CD8-positive, alpha-beta memory T cell (primary cell): ENCODE data around the gene CCDC85C. TPM values are rescaled to one million over a fixed set of nuclear protein-coding genes. Genes with fewer than 3 reads are reported as not detected.
A peak's percentile ranks its signal among the peaks of the same experiment; 100 is the strongest.

Source experiments
- CTCF ChIA-PET: fragments of 350-600 bp; sonication (Branson Sonifier 250); formaldehyde crosslinking; loops from one replicate; lab custom pipeline; 2021; ENCODE audit warnings: antibody characterized with exemption; lab: Charles Lee
- POLR2A ChIA-PET: fragments of 350-600 bp; sonication (Branson Sonifier 250); formaldehyde crosslinking; loops from one replicate; lab custom pipeline; 2021; ENCODE audit warnings: antibody characterized with exemption; lab: Charles Lee
- DNase-seq, 5 donors: peaks; one replicate each; pipeline versions ENCODE4 v3.0.0 to v3.0.0-alpha.2; 2020 to 2022; ENCODE audit warnings: mixed read lengths in 1 of 5
- H3K27ac ChIP-seq: one replicate; pipeline ENCODE4 v1.7.0; 2013; ENCODE audit warnings: low read depth, mild to moderate bottlenecking, low read length, moderate library complexity
- H3K27me3 ChIP-seq: 2 replicates; pipeline ENCODE4 v1.7.0; 2013; ENCODE audit warnings: low read length, mild to moderate bottlenecking; ENCODE audit not compliant: insufficient read depth, poor library complexity, severe bottlenecking
- H3K36me3 ChIP-seq: 2 replicates; pipeline ENCODE4 v1.7.0; 2013; ENCODE audit warnings: mild to moderate bottlenecking, low read length, moderate library complexity; ENCODE audit not compliant: insufficient read depth
- H3K4me1 ChIP-seq: 2 replicates; pipeline ENCODE4 v1.7.0; 2013; ENCODE audit warnings: mild to moderate bottlenecking, low read length, moderate library complexity; ENCODE audit not compliant: insufficient read depth
- H3K4me3 ChIP-seq: 2 replicates; pipeline ENCODE4 v1.7.0; 2013; ENCODE audit warnings: mild to moderate bottlenecking, low read length
- H3K9me3 ChIP-seq: 2 replicates; pipeline ENCODE4 v1.7.0; 2013; ENCODE audit warnings: mild to moderate bottlenecking, low read length
- H3K27ac Mint-ChIP-seq, 8 donors: one replicate each; pipeline ENCODE4 v1.8.0; 2020 to 2021; ENCODE audit warnings: mixed read lengths in 8 of 8, mild to moderate bottlenecking in 6 of 8, inconsistent platforms in 3 of 8, moderate library complexity in 3 of 8
- H3K27me3 Mint-ChIP-seq, 2 donors: one replicate each; pipeline ENCODE4 v1.8.0; 2020 to 2021; ENCODE audit warnings: mixed read lengths in 2 of 2, mild to moderate bottlenecking in 1 of 2, moderate library complexity in 1 of 2
- H3K36me3 Mint-ChIP-seq, 3 donors: one replicate each; pipeline ENCODE4 v1.8.0; 2020 to 2021; ENCODE audit warnings: mixed read lengths in 3 of 3, inconsistent platforms in 1 of 3, mild to moderate bottlenecking in 1 of 3
- H3K4me1 Mint-ChIP-seq, 3 donors: one replicate each; pipeline ENCODE4 v1.8.0; 2020 to 2021; ENCODE audit warnings: mixed read lengths in 3 of 3, inconsistent platforms in 1 of 3, mild to moderate bottlenecking in 1 of 3
- H3K4me3 Mint-ChIP-seq, 7 donors: one replicate each; pipeline ENCODE4 v1.8.0; 2020 to 2021; ENCODE audit warnings: mixed read lengths in 7 of 7, mild to moderate bottlenecking in 6 of 7, moderate library complexity in 4 of 7, inconsistent platforms in 2 of 7
- H3K9me3 Mint-ChIP-seq, 5 donors: one replicate each; pipeline ENCODE4 v1.8.0; 2020 to 2022; ENCODE audit warnings: mixed read lengths in 5 of 5, mild to moderate bottlenecking in 3 of 5, moderate library complexity in 2 of 5, inconsistent platforms in 1 of 5
- polyA plus RNA-seq: library from polyadenylated mRNA; unstranded; fragments of 300-500 nt; fragmentation: Illumina TruSeq; gene quantifications from one replicate; pipeline ENCODE4 v1.2.3, GENCODE V29; 2021
- total RNA-seq, 2 experiments: library from RNA; stranded (reverse); gene quantifications; one replicate each; pipeline ENCODE4 v1.2.3, GENCODE V29; 2021

CCDC85C gene
- total and polyA plus RNA-seq, 3 experiments from 2014 or later: 1.2 to 5.3 (median 4.2) TPM

GRCh38 chr14:99609245-99610170 is 5.5 kb upstream of the CCDC85C start:
- no peak overlapping the region for H3K27ac ChIP-seq
- no peaks in the 10 kb centered on the region for H3K27me3 ChIP-seq
- Mint-ChIP-seq H3K27me3 (no peaks in the 10 kb centered on the region), H3K9me3 (no peaks in the 10 kb centered on the region), H3K36me3 (peaks cover 0 to 2% (median 1%) of the 10 kb centered on the region in 3 donors), H3K27ac (peak overlapping the region in 3 of 8 donors; percentile 12 to 52 (median 17)), H3K4me1 (peaks cover 8 to 16% (median 11%) of the 10 kb centered on the region in 3 donors), H3K4me3 (peak overlapping the region in 1 of 7 donors; percentile 30)
- H3K4me3 ChIP-seq: no peak overlapping the region
- H3K36me3 ChIP-seq: no peaks in the 10 kb centered on the region
- H3K4me1 ChIP-seq: peaks cover 12% of the 10 kb centered on the region
- DNase-seq: no peak
- H3K9me3 ChIP-seq: no peaks in the 10 kb centered on the region
- POLR2A ChIA-PET: interaction anchor here (0.6 kb wide), 1 partner anchor 937 kb away, joined by 5 read pairs; no protein-coding TSS in a partner anchor
- CTCF ChIA-PET: interaction anchor here (1.3 kb wide), 2 partner anchors 9 to 19 kb away, joined by 3 to 4 read pairs; no protein-coding TSS in a partner anchor

GRCh38 chr14:99608591-99608990 is 4.6 kb upstream of the CCDC85C start:
- H3K27me3 Mint-ChIP-seq: no peaks in the 10 kb centered on the region

DNA sequence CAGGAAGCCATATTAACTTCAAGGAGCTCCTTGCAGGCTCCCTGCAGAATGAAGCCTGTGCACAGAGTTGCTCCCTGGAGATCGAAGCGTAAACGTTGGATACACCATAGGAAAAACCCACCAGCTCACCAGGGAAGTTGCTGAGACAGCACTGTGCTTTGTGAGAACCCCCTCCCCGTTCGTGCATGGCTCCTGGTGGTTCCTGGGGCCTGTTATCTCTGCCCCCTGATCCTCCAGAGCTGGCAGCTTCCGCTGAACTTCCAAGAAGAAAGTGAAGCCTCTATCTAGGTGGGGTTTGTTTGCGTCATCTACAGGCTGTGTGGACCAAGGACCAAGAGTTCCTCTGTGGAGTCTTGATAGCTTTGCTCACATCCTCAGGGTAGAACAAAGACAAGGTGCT is 2.4 kb upstream of the CCDC85C start:
- CTCF ChIA-PET: interaction anchor here (1.1 kb wide), 1 partner anchor 12 kb away, joined by 3 read pairs; no protein-coding TSS in a partner anchor
- Histone ChIP-seq H3K36me3 (no peaks in the 10 kb centered on the region), H3K27me3 (no peaks in the 10 kb centered on the region), H3K9me3 (no peaks in the 10 kb centered on the region), H3K4me1 (peaks cover 28% of the 10 kb centered on the region), H3K4me3 (no peak overlapping the region), H3K27ac (no peak overlapping the region)
- Mint-ChIP-seq H3K4me3 (peak overlapping the region in 4 of 7 donors; percentile 3 to 47 (median 28)), H3K4me1 (peaks cover 23 to 29% (median 27%) of the 10 kb centered on the region in 3 donors), H3K36me3 (peaks cover 0 to 2% (median 2%) of the 10 kb centered on the region in 3 donors), H3K27me3 (no peaks in the 10 kb centered on the region), H3K27ac (peak overlapping the region in 3 of 8 donors; percentile 38 to 71 (median 61)), H3K9me3 (no peaks in the 10 kb centered on the region)
- DNase-seq: no peak
- POLR2A ChIA-PET: interaction anchor here (1.5 kb wide), 1 partner anchor 95 kb away, joined by 3 read pairs; no protein-coding TSS in a partner anchor

More at GRCh38 chr14:99608591-99608990, 4.6 kb upstream of the CCDC85C start:
- H3K4me1 Mint-ChIP-seq: peaks cover 8 to 16% (median 11%) of the 10 kb centered on the region in 3 donors
- Histone ChIP-seq H3K27ac (no peak overlapping the region), H3K36me3 (no peaks in the 10 kb centered on the region), H3K27me3 (no peaks in the 10 kb centered on the region), H3K4me1 (peaks cover 12% of the 10 kb centered on the region), H3K4me3 (no peak overlapping the region), H3K9me3 (no peaks in the 10 kb centered on the region)
- CTCF ChIA-PET: interaction anchor here (1.3 to 1.4 kb wide), 3 partner anchors 8 to 20 kb away, joined by 3 to 4 read pairs (median 3); no protein-coding TSS in a partner anchor
- H3K9me3 Mint-ChIP-seq: no peaks in the 10 kb centered on the region
- POLR2A ChIA-PET: interaction anchor here (0.6 kb wide), 1 partner anchor 938 kb away, joined by 5 read pairs; no protein-coding TSS in a partner anchor
- DNase-seq: no peak
- peak overlapping the region in 1 of 7 donors; percentile 30 for H3K4me3 Mint-ChIP-seq
- H3K36me3 Mint-ChIP-seq: peaks cover 0 to 2% (median 2%) of the 10 kb centered on the region in 3 donors
- H3K27ac Mint-ChIP-seq: peak overlapping the region in 1 of 8 donors; percentile 17

DNA sequence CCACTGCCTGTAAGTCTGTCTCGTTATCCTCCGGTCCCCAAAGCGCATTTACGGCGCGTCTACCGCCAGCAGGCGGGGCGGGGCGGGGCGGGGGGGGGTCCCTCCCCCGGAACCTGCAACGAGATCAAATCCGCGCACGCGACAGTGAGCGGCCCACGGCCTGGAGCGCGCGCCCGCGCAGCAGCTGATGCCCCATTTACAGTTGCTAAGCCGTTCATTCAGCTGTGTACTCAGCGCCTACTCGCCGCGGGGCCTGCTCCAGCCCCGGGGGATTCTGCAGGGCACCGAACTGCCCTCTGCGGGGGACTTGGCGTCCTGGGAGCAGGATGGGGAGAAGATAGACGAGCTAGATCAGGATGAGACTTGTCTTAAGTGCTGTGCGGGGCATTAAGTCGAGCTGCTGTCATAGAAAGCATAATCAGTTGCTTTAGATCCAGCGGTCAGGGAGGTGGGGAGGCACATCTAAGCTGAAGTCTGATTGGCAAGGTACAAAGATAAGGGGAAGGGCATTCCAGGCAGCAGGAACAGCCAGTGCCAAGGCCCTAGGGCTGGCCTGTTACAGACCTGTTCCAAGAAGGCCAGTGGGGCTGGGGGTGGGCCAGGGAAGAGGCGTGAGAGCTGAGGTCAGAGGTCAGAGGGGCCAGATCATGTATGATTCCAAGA is 1.4 kb upstream of the CCDC85C start:
- Histone ChIP-seq H3K27me3 (no peaks in the 10 kb centered on the region), H3K9me3 (no peaks in the 10 kb centered on the region), H3K4me1 (peaks cover 31% of the 10 kb centered on the region), H3K27ac (peak overlapping the region; percentile 74), H3K36me3 (no peaks in the 10 kb centered on the region), H3K4me3 (peak overlapping the region; percentile 66)
- Mint-ChIP-seq H3K4me1 (peaks cover 30 to 36% (median 33%) of the 10 kb centered on the region in 3 donors), H3K27ac (peak overlapping the region; percentile 56 to 99 (median 95)), H3K27me3 (no peaks in the 10 kb centered on the region), H3K36me3 (peaks cover 0 to 2% (median 2%) of the 10 kb centered on the region in 3 donors), H3K9me3 (no peaks in the 10 kb centered on the region), H3K4me3 (peak overlapping the region; percentile 75 to 96 (median 91))
- ChIA-PET POLR2A (interaction anchor here (0.5 to 3.1 kb wide), 7 partner anchors 11 to 401 kb away, joined by 3 to 25 read pairs (median 3); partner anchors contain the start of gene CYP46A1), CTCF (interaction anchor here (0.7 to 1.3 kb wide), 5 partner anchors 11 to 77 kb away, joined by 3 to 4 read pairs (median 3); no protein-coding TSS in a partner anchor)
- DNase-seq: peak; percentile 74 to 89 (median 79)

- H3K9me3 ChIP-seq: no peaks in the 10 kb centered on the region
- H3K27me3 Mint-ChIP-seq: no peaks in the 10 kb centered on the region
- peaks cover 0 to 2% (median 2%) of the 10 kb centered on the region in 3 donors for H3K36me3 Mint-ChIP-seq
- no peaks in the 10 kb centered on the region for H3K36me3 ChIP-seq
- DNase-seq: no peak
- H3K9me3 Mint-ChIP-seq: no peaks in the 10 kb centered on the region
- peaks cover 31% of the 10 kb centered on the region for H3K4me1 ChIP-seq
- ChIA-PET POLR2A (interaction anchor here (1.1 to 3.1 kb wide), 4 partner anchors 10 to 366 kb away, joined by 3 to 25 read pairs (median 16); partner anchors contain the start of genes CCNK, CYP46A1 and SETD3), CTCF (interaction anchor here (0.7 to 1.3 kb wide), 4 partner anchors 10 to 78 kb away, joined by 3 to 4 read pairs (median 4); no protein-coding TSS in a partner anchor)
- H3K4me1 Mint-ChIP-seq: peaks cover 30 to 38% (median 36%) of the 10 kb centered on the region in 3 donors
- peak overlapping the region; percentile 75 to 96 (median 91) for H3K4me3 Mint-ChIP-seq
- H3K27ac Mint-ChIP-seq: peak overlapping the region; percentile 41 to 97 (median 94)
- H3K27me3 ChIP-seq: no peaks in the 10 kb centered on the region
- H3K27ac ChIP-seq: peak overlapping the region; percentile 74
- H3K4me3 ChIP-seq: peak overlapping the region; percentile 66
These were observed 825 bp upstream of the CCDC85C start for GRCh38 chr14:99604766-99605298.

DNA sequence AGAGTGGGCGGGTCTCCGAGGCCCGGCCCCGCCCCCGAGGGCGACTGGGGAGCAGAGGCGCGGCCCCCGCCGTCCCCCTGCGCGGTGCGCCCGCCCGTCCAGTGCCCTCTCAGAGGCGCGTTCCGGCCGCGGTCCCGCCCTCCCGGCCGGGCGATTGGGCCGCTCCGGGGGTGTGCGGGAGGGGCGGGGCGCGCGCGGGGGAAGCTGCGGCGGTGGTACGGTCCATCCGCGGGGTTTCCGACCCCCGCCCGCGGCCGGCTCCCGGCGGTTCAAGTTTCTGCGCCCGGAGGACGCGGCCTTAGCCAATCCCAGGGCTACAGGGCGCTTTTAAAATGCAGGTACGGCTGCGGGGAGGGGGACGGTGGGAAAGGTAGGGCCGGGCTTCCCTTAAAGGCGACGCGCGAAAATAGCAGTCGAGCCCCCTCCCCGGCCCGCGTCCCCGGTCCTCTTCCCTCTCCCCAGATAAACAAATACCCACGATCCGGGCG is 315 bp upstream of the CCDC85C start:
- peak overlapping the region; percentile 66 for H3K4me3 ChIP-seq
- no peaks in the 10 kb centered on the region for H3K9me3 ChIP-seq
- H3K27me3 Mint-ChIP-seq: no peaks in the 10 kb centered on the region
- H3K4me3 Mint-ChIP-seq: peak overlapping the region; percentile 75 to 96 (median 91)
- H3K36me3 ChIP-seq: no peaks in the 10 kb centered on the region
- peaks cover 31% of the 10 kb centered on the region for H3K4me1 ChIP-seq
- H3K27me3 ChIP-seq: no peaks in the 10 kb centered on the region
- H3K27ac ChIP-seq: peak overlapping the region; percentile 74
- no peaks in the 10 kb centered on the region for H3K9me3 Mint-ChIP-seq
- peak overlapping the region; percentile 41 to 94 (median 90) for H3K27ac Mint-ChIP-seq
- POLR2A ChIA-PET: interaction anchor here (1.1 to 3.1 kb wide), 4 partner anchors 9 to 367 kb away, joined by 3 to 25 read pairs (median 16); partner anchors contain the start of genes CCNK, CYP46A1 and SETD3
- CTCF ChIA-PET: interaction anchor here (0.6 to 1.3 kb wide), 5 partner anchors 9 to 123 kb away, joined by 3 to 5 read pairs (median 4); partner anchors contain the start of genes CCNK and SETD3
- H3K4me1 Mint-ChIP-seq: peaks cover 30 to 38% (median 32%) of the 10 kb centered on the region in 3 donors
- DNase-seq: peak; percentile 92 to 98 (median 96)
- peaks cover 0 to 2% (median 2%) of the 10 kb centered on the region in 3 donors for H3K36me3 Mint-ChIP-seq
